Dedifferentiated amniotic fluid mesenchymal stem cell (primary cell): Measurements from ENCODE around the gene CLK3.
"Not testable (repeated sequence)": the region's sequence is repeated elsewhere in the genome, so short reads cannot be mapped to it uniquely, and the experiment has no call there.

Experiments used
- DNase-seq: peaks from one replicate; pipeline ENCODE4 v3.0.0-alpha.2; 2016; ENCODE audit errors: extremely low spot score

Gene CLK3

DNA sequence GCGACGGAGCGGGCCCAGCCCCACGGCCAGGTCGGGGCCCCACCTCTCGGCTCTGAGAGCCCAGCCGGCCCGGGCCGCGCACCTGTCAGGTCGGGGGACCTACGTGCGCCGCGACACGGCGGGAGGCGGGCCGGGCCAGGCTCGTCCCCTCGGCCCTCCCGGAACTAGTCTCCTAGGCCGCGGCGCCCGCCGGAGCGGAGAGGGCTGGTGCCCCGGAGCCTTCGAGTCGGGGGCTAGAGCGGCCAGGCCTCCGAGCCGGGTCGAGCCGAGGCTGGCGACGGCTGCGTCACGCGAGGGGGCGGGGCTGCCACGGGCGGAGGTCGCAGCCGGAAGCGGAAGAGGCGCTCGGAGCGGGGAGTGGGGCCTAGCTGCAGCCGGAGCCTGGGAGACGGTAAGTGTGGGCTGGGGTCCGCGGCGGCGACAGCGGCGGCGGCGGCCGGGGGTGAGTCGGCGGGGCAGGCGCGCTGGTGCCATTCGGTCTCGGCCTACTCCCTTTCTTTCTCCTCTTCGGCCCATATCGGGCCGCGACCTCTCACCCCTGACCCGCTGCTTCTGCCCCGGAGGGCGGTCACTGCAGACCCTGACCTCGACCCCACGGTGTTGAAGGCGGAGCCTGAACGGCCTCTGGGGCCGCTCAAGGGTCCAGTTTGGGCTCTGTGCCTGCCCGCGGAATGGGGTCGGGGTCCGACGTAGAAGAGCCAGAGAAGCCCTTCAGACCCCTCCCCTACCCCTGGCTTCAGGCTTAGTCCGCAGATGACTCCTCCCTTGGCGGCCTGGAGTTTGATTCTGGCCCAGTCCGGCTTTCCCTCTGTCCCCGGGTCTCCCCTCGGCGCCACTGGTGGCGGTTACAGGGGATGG, at the start of gene CLK3:
Gene CLK3, plus strand, starts transcription at position 329 of the 858 bp plus-strand sequence. CDS start 3,361 bp downstream, outside the sequence.
- peak; percentile 86 for DNase-seq

GRCh38 chr15:74568594-74568993, 47.0 kb upstream of the CLK3 start:
- no peak for DNase-seq

- DNase-seq = no peak
Observed at GRCh38 chr15:74569731-74570070, 45.9 kb upstream of the CLK3 start.

DNA sequence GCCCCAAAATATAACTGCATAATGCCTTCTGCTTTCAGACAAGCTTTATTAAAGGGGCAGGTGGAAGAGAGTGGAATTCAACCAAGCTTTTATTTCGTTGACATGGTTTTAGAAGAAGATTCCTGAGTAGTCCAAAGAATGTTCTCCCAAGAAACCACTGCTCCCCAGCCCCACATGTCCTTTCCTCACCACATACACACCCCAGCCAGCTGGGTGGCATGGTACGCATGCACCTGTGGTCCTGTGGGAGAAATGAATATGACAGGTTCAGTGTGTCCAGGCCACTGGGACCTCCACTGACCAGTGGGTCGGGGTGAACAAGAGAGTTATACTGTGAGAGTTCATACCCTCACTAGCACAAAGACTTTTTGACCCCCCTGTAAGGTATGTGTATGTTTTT, 44.4 kb upstream of the CLK3 start:
- no peak for DNase-seq

GRCh38 chr15:74573987-74574386, 41.6 kb upstream of the CLK3 start:
- DNase-seq = no peak

DNA sequence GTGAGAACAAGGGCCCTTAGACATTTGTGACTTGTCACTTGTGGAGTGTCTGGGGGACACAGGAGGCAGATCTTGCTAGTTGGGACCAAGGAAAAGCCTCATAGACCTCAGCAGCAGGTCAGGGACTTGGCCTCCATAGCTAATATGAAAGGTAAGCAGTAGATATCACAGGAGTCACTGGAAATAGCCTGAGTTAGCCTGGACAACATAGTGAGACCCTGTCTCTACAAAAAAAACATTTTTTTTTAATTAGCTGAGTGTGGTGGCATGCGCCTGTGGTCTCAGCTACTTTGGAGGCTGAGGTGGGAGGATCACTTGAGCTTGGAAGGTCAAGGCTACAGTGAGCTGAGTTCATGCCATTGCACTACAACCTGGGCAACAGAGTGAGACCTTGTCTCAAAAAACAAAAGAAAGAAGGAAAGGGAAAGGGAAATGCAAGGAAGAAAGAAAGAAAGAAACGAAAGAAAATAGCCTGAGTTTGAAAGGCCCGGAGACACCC, 37.1 kb upstream of the CLK3 start:
- no peak for DNase-seq

- DNase-seq = no peak
Observed at GRCh38 chr15:74579001-74579400, 36.6 kb upstream of the CLK3 start.

DNA sequence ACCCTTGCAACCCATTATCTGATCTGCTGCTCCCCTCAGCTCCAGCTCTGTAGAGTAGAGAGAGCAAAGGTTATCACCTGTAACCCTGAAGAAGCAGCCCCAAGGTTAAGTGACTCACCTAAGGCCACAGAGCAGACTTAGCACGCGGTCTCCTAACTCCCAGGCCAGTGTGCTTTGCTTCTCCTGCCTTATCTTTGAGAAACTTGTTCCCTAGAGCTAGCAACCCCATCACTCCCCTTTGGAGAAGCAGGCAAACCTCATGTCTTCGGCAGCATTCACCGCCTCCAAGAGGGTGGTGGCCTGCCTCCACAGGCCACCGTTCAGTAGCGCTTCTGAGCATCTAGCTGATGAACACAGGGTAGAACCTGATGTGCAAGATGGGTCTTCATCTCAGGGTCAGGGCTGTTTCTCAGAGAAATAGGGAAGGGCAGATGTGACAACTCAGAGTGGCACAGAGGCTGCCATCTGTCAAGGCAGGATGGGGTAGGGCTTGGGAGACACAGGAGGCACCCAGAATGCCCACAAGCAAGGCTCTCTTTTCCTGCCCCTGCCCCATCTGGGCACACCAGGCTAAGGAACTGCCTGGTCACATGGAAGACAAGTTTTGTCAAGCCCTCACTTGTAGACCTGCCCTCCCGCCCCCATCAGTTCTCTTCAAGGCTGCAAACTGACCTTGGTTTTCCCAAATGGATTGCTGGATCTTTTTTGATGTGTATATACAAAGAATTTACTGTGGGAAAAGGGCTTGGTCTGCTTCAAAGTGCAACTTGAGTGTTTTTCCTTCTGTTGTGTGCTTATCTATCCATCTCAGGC, 34.9 kb upstream of the CLK3 start:
- no peak for DNase-seq

GRCh38 chr15:74584204-74584603, 31.4 kb upstream of the CLK3 start:
- DNase-seq = no peak

DNA sequence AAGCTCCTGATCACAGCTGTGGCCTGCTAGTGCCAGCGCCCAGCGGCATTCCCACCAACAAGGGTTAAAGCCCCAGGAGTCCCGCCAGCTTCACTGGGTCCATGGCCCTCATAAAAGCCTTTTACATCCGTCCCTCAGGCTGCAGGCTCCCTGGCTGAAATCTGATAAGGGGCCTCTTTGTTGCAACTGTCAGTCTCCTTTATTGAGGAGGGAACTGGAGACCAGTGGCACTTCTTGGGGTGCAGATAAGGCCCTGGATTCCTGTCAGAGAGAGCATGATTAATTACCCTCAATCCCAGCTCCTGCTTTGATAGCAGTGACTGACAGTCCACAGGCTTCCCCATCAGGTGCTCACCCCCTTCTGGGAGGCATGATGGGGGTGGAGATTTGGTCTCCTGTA, 30.9 kb upstream of the CLK3 start:
- no peak for DNase-seq

DNA sequence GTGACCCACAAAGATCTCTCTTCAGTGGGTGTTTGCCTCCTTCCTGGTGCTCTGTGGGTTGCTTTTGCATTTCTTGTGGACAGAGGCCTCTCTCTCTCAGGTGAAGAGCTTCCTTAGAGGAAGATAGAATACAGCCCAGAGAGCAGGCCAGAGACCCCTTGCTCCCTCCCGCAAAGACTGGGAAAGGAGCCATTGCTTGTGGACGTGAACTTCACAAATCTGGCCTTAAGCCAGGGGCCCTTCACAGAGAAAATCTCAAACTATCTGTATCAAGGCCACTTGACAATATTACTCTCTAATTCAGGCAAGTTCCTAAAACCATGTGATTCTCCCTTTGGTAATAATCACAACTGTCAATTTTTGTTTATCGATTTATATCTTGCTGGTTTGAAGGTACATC, 30.4 kb upstream of the CLK3 start:
- DNase-seq = no peak

GRCh38 chr15:74585857-74586256, 29.8 kb upstream of the CLK3 start:
- no peak for DNase-seq

- no peak for DNase-seq
Observed at GRCh38 chr15:74589826-74590225, 25.8 kb upstream of the CLK3 start.

DNA sequence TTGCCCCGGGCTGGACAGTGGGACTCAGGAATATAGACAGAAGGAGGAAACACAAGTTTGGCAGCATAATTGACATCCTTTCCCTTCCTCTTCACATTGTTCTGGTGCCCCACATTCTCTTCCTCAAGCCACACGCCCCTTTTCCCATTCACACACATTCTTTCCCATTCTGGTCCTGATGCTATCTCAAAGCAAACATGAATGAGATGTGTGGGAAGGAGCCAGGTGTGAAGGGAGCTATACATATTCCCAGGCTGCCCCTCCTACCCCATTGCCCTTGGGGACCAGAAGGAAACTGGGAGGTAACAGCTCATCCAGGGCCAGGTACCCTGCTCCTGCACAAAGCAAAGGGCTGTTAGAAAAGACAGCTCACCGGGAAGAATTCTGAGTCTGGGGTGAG, 23.4 kb upstream of the CLK3 start:
- DNase-seq = no peak

DNA sequence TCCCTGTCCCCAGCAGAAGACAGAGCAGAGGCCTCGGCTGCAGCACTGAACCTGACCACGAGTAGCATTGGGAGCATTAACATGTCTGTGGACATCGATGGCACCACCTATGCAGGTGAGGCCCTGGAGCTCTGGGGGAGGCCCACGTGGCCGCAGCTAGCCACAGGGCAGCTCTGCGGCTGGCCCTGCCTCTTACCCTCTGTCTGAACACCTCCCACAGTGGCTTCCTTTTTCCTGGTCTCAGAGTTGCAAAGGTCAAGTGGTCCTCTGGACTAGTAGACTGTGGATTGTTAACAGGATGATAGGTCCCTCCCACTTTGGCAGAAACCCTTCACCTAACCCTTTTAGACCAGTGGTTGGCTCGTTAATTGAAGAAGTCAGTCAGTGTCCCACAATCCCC, 22.5 kb upstream of the CLK3 start:
- DNase-seq = no peak

DNA sequence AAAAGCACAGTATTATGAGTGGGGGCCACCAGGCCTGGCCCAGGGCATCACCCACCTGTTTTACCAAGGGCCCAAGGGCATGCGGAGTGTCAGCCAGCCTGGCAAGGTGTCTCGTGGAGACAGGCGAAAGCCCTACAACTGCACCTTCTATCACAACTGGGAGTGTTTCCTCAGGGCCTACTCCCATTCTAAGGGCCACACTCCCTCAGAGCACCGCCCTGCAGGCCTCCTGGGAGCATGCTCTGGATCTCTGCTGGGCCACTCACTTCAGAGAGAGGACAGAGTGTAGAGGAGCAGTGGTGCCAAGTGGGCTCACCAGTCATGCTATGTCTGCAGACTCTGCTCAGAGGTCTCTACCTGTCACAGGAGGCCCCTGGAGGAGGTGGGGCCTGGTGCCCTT, 21.2 kb upstream of the CLK3 start:
- DNase-seq = no peak

GRCh38 chr15:74595271-74595670, 20.4 kb upstream of the CLK3 start:
- DNase-seq = no peak

GRCh38 chr15:74596736-74597135, 18.9 kb upstream of the CLK3 start:
- not testable (repeated sequence) for DNase-seq

- not testable (repeated sequence) for DNase-seq
Observed at GRCh38 chr15:74597146-74597705, 18.4 kb upstream of the CLK3 start.

DNA sequence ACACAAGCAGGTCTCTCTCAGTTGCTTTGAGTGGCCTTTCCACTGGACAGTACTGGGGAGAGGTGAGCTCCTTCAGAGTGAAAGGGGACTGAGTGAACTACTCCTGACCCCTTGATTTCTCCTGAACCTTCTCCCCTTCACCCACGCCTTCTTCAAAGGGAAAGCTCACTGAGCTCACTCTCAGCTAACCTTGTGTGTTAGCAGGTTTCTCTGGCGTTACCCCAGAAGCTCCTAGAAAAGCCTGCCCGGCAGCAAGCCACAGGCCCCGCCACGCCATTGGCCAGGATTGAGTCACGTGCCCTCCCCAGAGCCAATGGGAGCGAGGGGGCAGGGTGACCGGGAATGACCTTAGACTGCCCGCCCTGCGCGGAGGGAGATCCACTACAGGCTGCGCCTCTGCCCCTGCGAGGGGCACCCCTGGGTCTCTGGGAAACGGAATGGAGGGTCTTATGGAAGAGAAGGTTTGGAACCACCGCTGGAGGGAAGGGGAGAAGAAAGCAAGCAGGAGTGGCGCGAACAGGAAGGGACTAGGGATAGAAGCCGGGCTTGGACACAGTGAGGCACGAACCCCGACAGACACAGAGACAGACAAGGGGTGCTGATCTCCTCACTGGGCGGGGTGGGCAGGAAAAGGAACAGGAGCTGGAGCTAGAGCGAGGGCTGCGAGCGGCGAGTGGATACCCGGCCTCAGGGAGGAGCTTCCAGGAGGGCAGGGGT, 17.4 kb upstream of the CLK3 start:
- DNase-seq = peak; percentile 85

- no peak for DNase-seq
Observed at GRCh38 chr15:74599156-74599555, 16.5 kb upstream of the CLK3 start.
